HTR-8/SVneo (cell line): ENCODE data around the gene IVNS1ABP.

ENCODE experiments used
- DNase-seq: peaks from one replicate; pipeline ENCODE4 v3.0.0; 2011; ENCODE audit warnings: low spot score, mixed read lengths; ENCODE audit not compliant: insufficient read length
- FAIRE-seq: peaks from 2 replicates; lab custom pipeline; 2011; peaks lifted over from hg19 to GRCh38; lab: Jason Lieb, UNC

IVNS1ABP gene

DNA sequence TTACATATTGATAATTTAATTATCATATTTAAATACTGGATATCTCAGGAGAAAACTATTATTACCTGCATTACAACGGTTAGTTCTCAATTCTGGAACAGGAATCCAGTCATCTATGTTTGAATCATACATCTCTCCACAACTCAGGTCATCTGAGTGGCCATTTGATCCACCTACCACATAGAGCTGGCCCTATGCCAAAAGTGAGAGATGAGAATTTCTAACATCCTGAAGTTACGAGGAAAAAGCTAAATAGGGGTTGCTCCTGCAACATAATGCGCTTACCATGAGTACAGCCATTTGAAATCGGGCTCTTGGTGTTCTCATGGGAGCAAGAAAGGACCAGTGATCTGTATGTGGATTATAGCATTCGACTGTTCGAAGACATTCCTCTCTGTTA is 16.9 kb downstream of the IVNS1ABP start:
- DNase-seq (no peak), FAIRE-seq (no peak)

DNA sequence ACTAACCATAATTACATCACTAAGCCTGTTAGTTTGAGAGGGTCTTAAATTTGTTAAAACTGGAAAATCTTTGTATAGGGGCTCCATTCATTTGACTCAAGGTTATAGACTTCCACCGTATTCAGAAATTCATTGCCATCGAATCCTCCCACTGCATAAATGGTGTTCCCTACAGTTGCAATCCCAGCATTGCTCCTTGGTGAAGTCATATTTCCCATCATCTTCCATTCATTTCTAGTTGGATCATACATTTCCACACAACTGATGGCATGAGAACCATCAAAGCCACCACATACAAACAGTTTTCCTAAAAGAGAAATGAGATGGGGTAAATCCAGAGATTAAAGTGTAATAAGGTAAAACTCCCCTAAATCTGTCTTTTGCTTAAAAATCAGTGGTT is 19.1 kb downstream of the IVNS1ABP start:
- FAIRE-seq (no peak), DNase-seq (no peak)

DNA sequence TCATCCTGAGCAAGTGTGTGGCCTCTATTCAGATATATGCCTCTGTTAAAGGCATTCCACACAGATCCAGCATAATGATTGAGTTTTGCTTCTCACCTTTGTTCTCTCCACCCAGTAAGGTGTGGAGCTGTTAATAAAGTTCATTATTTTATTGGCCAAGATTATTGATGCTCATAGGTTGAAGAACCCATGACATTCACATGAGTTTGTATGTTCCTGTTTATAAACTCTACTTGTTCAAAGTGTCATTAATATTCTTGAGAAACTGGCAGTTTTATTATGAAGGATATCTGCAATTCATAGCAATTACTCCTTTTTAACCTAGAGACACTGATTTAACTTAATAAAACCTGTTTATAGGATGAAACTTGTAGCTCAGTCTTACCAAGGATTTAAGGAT is 22.0 kb downstream of the IVNS1ABP start:
- DNase-seq (no peak), FAIRE-seq (no peak)

DNA sequence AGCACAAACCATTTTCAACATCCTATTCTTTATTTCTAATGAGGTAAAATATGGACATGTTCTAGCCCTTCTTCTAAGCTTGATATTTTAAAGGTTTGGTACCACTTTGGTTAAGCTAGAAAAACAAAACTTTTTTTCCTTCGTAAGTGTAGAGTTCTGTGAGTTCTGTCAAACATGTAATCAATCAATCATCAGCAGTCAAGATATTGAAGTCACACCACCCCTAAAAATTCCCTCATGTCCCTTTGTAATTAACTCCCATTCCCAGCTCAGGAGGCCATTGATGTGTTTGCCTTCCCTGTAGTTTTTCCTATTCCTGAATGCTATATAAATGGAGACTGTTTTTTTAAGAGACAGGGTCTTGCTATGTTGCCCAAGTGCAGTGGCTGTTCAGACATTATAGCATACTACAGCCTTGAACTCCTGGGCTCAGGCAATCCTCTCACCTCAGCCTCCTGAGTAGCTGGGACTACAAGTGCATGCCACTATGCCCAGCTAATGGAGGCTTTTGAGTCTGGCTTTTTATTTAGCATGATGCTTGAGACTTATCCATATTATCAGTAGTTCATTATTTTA is 23.0 kb downstream of the IVNS1ABP start:
- no peak for DNase-seq
- no peak for FAIRE-seq

DNA sequence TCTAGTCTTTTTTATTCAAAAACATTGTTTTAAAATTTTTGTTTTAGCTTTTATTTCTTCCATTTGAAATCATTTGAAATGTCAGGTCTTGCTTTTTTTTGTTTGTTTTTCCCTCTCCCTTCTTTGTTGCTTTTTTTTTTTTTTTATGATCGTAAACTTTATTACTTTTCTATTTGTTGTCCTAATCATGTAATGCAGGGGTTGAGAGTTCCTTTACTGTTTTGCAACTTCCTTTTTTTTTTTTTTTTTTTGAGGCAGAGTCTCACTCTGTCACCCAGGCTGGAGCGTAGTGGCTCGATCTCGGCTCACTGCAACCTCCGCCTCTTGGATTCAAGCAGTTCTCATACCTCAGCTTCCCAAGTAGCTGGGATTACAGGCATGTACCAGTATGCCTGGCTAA is 24.8 kb downstream of the IVNS1ABP start:
- no peak for FAIRE-seq

DNA sequence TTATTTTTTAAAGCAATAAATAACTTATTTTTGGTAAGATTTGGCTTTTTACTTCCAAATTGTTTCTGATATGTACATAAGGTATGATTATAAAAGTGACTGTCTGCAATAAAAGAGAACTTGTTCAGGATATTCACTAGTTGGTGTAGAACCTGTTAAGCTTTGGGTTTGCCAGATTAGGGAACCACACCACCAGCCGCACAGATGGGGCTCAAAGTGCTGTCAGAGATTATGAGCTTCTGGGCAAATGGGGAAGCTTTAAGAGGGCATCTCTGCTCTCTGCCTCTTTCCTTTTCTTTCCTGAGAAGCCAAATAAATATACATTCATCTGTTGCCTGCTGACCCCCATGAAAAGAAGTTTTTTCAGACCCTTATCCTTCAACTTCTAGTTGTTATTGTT is 25.4 kb downstream of the IVNS1ABP start:
- FAIRE-seq (no peak), DNase-seq (no peak)

More for the DNA sequence above, 24.8 kb downstream of the IVNS1ABP start:
- DNase-seq: no peak

DNA sequence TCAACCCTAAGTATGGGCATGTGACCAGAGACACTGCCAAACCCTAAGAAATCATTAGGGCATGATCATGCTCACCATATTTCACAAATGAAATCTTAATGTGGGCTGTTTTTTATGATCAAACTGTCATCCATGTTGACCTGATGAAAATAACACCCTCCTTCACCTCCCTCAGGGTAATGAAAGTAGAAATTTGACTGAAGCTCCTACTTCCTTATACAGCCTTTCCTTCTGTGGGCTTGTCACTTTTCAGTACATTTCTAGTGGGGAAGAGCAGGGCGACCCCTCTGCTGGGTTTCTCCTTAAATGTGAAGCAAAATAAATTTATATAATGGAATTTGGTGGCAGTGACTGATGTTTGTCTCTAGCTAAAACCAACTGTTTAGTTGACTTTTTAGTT is 25.9 kb downstream of the IVNS1ABP start:
- no peak for FAIRE-seq

DNA sequence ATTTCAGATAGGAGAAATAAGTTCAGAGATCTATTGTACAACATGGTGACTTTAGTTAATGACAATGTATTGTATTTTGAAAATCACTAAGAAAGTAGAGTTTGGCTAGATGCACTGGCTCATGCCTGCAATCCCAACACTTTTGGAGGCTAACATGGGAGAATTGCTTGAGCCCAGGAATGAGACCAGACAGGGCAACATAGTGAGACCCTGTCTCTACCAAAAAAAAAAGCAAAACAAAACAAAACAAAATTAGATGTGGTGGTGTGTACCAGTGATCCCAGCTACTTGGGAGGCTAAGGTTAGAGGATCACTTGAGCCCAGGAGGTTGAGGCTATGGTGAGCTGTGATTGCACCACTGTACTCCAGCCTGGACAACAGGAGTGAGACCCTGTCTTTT is 27.2 kb downstream of the IVNS1ABP start:
- FAIRE-seq: no peak
- DNase-seq: no peak

More for the DNA sequence above, 25.9 kb downstream of the IVNS1ABP start:
- DNase-seq: no peak

DNA sequence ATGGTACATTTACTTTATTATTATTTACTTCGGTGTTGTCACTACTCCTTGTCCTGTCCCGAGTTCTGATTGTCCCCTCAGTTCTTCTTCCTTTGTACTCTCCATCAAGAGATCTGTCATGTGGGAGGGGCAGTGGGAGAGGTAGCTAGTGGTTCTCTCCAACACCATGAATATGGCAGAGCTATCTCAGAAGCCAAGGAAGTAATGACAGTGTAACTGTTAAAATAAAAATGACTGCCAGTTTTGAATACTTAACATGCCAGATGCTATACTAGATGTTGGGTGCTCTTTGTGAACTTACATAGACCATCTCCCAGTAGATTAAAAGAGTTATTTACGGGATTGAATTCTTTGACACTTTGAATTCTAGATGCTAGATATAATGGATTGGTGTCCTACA is 28.6 kb downstream of the IVNS1ABP start:
- no peak for FAIRE-seq

DNA sequence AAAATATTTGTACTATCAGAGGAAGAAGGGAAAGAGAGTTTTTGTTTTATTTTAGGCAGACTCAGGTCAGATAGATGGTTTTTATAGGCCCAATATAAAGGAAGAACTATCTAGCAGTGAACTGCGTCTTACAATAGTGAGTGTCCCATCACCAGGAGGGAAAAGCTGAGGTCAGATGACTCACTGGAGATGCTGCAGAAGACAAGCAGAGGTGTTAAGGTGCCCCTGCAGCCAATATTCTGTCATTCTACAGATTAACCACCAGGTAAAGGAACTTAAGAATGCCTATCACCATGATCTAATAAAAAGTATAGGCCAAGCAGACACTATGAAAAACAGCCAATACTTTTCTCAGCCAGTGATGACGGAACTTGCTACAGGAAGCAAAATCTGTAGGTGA is 29.6 kb downstream of the IVNS1ABP start:
- FAIRE-seq: no peak
- no peak for DNase-seq

More for the DNA sequence above, 28.6 kb downstream of the IVNS1ABP start:
- DNase-seq: no peak

DNA sequence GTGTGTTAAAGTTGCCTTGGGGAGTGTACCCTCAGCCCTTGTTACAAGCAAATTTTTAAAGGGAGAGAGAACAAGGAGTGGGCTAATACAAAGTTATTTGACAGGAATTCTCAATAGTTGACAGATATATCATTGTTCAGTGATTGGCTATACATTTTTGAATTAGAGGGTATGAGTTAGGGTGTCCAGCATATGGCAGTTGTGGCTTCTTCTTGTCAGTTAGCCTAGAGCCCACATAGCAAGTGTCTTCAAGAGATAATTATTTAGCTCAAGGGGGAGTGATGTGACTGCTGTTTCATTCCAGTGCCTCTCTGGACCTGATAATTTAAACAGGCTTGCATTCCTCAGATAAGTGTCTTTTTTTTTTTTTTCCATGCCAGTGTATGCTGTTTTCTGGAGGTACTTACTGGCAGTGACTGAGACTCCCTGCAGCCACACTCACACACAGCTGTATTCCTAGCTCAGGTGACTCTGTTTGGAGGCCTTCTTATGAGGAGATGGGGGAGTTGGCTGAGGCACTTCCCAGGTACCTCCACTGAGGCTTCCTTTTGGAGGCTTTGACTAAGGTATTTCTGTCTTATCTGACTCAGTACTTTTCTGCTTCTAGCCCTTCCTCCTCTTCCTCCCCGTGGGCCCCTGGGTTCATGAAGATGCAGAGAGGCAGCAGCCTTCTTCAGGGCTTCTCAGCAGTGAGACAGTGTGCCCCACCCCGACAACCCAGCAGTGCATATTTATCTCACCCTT is 32.3 kb downstream of the IVNS1ABP start:
- no peak for DNase-seq
- no peak for FAIRE-seq

DNA sequence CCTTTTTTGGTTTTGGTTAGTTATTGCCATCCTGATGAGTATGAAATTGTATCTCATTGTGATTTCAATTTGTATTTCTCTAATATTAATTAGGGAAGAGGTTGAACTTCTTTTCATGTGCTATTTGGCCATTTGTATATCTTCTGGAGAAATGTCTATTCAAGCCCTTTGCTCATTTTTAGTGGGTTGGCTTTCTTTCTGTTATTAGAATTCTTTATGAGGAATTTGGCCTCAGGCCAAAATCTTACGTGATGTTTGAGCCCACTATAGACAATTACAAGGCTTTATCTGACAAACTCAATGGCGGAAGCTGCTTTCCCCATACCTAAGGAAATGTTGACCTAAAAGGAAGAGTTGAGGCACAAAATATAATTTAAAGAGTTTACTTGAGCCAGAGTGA is 32.9 kb downstream of the IVNS1ABP start:
- DNase-seq: no peak
- no peak for FAIRE-seq

DNA sequence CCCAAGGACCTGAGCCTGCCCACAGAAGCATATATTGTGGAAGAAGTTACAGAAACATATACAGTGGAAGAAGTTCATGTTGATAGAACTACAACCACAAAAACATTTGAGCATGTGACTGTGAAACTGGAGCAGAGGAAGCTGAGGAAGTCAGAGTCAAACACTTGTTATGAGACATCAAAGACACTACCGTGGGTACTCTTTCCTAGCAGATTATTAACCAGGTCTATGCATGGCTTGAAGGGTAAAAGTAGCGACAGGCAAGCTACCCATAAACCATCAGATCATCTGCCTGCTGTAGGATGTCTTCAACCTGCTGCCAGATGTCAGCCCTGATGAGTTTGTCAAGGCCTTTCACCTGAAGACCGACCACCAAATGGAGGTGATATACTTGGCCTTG is 35.8 kb downstream of the IVNS1ABP start:
- FAIRE-seq (no peak), DNase-seq (no peak)

DNA sequence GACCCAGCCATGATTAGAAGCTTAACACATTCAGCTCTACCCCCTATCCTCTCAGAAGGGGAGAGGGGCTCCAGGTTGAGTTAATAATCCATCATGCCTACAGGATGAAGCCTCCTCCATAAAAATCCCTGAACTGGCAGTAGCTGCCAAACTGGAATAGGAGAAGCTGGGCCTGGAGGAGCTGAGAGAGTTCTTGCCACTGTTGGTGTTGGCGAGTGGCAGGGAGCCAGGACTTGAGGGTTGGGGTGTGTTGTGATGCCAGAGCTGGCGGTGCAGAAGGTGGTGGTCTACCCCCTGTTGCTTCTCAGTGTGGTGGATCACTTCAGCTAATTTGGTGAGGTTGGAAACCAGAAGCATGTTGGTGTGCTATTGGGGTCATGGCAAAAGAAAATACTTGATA is 36.5 kb downstream of the IVNS1ABP start:
- FAIRE-seq (no peak), DNase-seq (no peak)

DNA sequence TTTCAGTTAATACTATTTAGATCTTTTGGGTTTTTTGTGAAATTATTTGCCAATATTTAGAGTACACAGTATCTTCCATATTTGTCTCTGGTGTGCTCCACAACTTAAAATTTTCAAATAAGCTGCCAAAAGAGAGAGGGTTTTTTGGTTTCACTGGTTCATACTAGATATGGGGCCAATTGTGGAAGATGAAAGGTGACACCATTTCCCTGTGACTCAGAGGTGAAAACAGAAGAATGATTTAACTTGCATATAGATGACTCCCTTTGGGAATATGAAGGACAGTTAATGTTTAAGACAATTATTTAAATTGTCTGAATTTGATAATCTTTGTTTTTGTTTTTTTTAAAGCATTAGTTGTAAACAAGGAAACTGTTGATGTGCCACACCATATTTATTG is 37.5 kb downstream of the IVNS1ABP start:
- DNase-seq: no peak
- no peak for FAIRE-seq

DNA sequence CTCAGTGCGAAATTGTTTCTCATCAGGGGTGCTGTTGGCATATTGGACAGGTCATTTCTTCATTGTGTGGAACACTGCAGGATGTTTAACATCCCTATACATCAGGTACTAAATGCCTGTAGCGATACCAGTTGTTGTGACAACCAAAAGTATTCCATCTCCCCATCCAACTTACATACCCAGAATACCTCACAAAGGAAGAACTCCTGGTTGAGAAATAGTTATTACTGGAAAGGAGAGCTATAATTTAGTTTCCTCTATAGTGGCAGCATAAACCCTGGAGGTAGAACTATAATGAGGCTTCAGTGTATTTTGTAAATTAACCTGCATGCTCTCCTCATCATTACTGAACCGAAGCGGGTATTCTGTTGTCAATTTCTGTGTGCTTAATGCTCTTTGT is 45.1 kb downstream of the IVNS1ABP start:
- FAIRE-seq (peak; percentile 16), DNase-seq (no peak)

DNA sequence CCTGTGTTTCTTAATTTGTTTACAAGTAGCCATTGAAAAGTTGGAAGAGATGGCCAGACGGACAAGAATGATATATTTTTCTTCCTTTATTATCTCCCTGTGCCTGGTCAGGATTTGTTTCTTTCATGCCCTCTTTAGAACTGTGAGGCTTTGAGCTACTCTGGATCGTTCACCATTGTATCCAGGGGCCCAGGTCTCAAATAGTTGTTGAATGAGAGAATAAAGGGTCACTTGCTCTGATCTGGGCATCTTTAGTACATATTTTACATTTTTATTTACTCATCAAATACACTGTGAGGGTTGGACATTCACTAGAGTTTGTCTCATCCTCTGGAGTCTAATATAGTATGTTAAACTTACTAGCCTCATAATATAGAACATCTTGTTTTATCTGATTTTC is 48.7 kb downstream of the IVNS1ABP start:
- no peak for DNase-seq
- FAIRE-seq: no peak

DNA sequence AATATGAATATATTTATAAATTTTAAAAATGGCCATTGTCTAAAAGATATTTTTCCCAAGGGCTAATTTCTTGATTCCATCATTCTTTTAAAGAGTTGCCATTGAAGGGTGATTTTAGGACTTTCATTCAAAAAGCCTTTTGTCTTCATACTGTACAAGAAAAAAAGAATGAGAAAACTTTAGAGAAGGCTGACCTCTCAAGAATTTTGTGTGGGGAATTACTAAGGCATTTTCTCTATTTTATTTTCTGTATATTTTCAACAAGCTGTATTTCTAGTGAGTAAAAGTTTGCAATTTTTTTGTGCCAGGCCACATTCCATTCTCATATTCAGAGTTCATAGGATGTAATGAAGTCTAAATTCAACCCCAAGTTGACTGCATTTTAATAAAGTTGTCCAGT is 49.3 kb downstream of the IVNS1ABP start:
- no peak for FAIRE-seq

DNA sequence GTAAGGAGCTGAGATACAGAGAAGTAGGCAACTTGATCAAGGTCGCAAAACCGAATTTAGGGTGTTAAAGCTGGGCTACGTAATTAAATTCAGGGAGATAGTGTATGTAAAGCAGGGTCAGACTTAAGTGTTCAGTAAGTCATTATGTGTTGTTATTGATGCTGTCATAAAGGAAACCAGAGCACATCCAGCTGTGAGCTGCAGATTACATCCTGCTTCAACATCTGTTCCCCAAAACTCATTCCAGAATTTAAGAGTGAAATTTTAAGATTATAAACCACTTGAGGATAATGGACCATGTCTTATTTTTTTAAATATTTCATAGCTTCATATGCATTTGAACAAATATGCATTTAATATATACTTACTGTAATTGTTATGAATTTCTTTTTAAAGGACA is 49.7 kb downstream of the IVNS1ABP start:
- DNase-seq (no peak), FAIRE-seq (no peak)

More for the DNA sequence above, 49.3 kb downstream of the IVNS1ABP start:
- DNase-seq: no peak

DNA sequence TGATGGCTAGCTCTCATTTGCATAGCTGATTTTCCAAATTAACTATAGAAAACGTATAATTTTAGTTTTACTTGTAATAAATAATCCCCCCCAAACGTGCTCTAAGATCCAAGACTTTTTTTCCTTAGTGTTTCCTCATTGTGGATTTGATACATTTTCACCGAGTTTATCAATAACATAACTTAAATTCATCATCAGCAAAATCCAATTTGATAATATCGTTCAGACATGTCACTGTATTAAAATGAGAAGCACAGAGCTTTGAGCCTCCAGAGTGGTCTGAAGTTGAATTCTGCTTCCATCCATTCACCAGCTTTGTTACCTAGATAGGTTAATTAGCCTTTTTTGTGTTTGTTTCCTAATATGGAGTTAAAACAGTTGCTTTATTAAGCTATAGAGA is 51.7 kb downstream of the IVNS1ABP start:
- DNase-seq: no peak
- FAIRE-seq: no peak

DNA sequence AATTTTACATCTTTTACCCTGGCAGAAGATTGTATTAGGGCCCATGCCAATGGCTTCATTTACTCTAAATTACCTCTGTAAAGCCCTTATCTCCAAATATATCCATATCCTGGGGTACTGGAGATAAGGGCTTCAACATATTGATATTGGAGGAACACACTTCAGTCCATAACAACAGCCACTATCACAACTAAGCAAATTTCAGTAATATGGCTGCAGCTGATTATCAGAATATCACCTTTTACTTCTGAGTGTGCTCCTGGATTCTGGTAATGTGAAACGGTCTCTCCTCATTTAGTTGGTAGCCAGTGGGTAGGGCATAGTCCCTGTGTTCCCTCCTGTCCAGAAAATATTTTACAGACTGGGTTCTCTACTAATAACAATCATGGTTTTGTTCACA is 53.3 kb downstream of the IVNS1ABP start:
- DNase-seq (no peak), FAIRE-seq (no peak)

DNA sequence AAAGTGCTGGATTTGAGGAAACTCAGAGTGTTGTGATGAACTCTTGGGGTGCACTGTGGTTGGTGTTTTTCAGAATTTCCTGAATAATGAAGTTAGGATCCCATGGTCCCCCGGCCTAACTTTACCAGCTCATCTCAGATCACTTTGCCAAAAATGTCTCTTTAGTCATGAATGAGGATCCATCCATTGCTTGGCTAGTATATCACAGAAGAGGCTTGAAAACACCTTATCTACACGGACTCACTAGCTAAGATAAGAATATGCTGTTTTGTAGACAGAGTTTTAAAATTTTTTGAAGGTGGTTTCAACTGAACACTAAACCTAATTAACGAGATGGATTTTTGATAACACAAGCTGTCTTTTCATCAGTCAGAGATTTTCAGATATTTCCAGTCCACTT is 53.8 kb downstream of the IVNS1ABP start:
- DNase-seq: no peak
- FAIRE-seq: no peak
